ENCODE results near the gene MT1A.

The MT1A gene

GRCh38 chr16:56675685-56676210 is 37.3 kb downstream of the MT1A start:
- no peak for TF ChIP-seq CTCF (conservative IDR thresholded peaks at IDR 0.05; ENCODE audit: low read length)
- no peak for DNase-seq (ENCODE audit: low read depth)
- no peak overlapping the region for H3K4me3 ChIP-seq (ENCODE audit: low read length)

- DNase-seq (ENCODE audit: low read depth), result no peak
- H3K4me3 ChIP-seq (ENCODE audit: low read length), result no peak overlapping the region
- no peak for TF ChIP-seq CTCF (conservative IDR thresholded peaks at IDR 0.05; ENCODE audit: low read length)
These were observed 39.0 kb downstream of the MT1A start for GRCh38 chr16:56677474-56677873.

GRCh38 chr16:56679078-56679730 is 40.7 kb downstream of the MT1A start:
- no peak for DNase-seq (ENCODE audit: low read depth)
- H3K4me3 ChIP-seq (ENCODE audit: low read length), result no peak overlapping the region
- no peak for TF ChIP-seq CTCF (conservative IDR thresholded peaks at IDR 0.05; ENCODE audit: low read length)

GRCh38 chr16:56679818-56680217 is 41.4 kb downstream of the MT1A start:
- H3K4me3 ChIP-seq (ENCODE audit: low read length), result no peak overlapping the region
- DNase-seq (ENCODE audit: low read depth), result no peak
- no peak for TF ChIP-seq CTCF (conservative IDR thresholded peaks at IDR 0.05; ENCODE audit: low read length)

- no peak for TF ChIP-seq CTCF (conservative IDR thresholded peaks at IDR 0.05; ENCODE audit: low read length)
- DNase-seq (ENCODE audit: low read depth), result peak; percentile 85
- H3K4me3 ChIP-seq (ENCODE audit: low read length), result peak within 1 kb of the TSS; percentile 79
These were observed 43.7 kb downstream of the MT1A start, which contains the start of gene MT1X for GRCh38 chr16:56681939-56682702. MT1X (plus strand) TSS chr16:56682470; CDS start chr16:56682541, 71 bp downstream.

GRCh38 chr16:56682703-56683397 is 44.4 kb downstream of the MT1A start:
- peak overlapping the region; percentile 79 for H3K4me3 ChIP-seq (ENCODE audit: low read length)
- DNase-seq (ENCODE audit: low read depth), result no peak
- TF ChIP-seq CTCF (conservative IDR thresholded peaks at IDR 0.05; ENCODE audit: low read length), result no peak
